GM19240 (cell line): ENCODE results near the gene TLR8.

ENCODE experiments used
- DNase-seq: peaks from one replicate; pipeline ENCODE4 v3.0.0; 2011; ENCODE audit warnings: low spot score; ENCODE audit not compliant: insufficient read length

The TLR8 gene

GRCh38 chrX:12965131-12965940 lies 58.9 kb downstream of the TLR8 start:
- no peak for DNase-seq

- no peak for DNase-seq
These were observed 59.7 kb downstream of the TLR8 start for GRCh38 chrX:12966151-12966550.

GRCh38 chrX:12967711-12968465 lies 61.5 kb downstream of the TLR8 start:
- DNase-seq, result no peak

- no peak for DNase-seq
These were observed 64.3 kb downstream of the TLR8 start for GRCh38 chrX:12970691-12971202.

GRCh38 chrX:12971282-12972003 lies 65.0 kb downstream of the TLR8 start:
- no peak for DNase-seq

GRCh38 chrX:12972243-12972642 lies 65.8 kb downstream of the TLR8 start:
- no peak for DNase-seq
